ENCODE results near the gene GLOD4.
"Not testable (repeated sequence)": the region's sequence is repeated elsewhere in the genome, so short reads cannot be mapped to it uniquely, and the experiment has no call there.

Gene GLOD4

DNA sequence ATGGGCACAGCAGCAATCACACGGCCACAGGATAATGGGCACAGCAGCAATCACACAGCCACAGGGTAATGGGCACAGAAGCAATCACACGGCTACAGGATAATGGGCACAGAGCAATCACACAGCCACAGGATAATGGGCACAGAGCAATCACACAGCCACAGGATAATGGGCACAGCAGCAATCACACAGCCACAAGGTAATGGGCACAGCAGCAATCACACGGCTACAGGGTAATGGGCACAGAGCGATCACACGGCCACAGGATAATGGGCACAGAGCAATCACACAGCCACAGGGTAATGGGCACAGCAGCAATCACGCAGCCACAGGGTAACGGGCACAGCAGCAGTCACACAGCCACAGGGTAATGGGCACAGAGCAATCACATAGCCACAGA, 32.7 kb downstream of the GLOD4 start:
- H3K36me3 ChIP-seq (ENCODE audit: insufficient read depth, low read length), result peaks cover 33% of the 10 kb centered on the region
- H3K4me1 ChIP-seq (ENCODE audit: insufficient read depth, low read length); H3K9ac ChIP-seq (ENCODE audit: low read depth, low read length); H3K9me3 ChIP-seq (ENCODE audit: control insufficient read depth, insufficient read depth, low read length): not testable (repeated sequence)

DNA sequence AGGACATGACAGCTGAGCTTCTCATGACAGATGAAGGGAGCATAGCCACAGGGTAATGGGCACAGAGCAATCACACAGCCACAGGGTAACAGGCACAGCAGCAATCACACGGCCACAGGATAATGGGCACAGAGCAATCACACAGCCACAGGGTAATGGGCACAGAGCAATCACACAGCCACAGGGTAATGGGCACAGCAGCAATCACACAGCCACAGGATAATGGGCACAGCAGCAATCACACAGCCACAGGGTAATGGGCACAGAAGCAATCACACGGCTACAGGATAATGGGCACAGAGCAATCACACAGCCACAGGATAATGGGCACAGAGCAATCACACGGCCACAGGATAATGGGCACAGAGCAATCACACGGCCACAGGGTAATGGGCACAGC, 33.5 kb downstream of the GLOD4 start:
- not testable (repeated sequence) for H3K4me1 ChIP-seq (ENCODE audit: insufficient read depth, low read length); H3K9ac ChIP-seq (ENCODE audit: low read depth, low read length); H3K9me3 ChIP-seq (ENCODE audit: control insufficient read depth, insufficient read depth, low read length)
- H3K36me3 ChIP-seq (ENCODE audit: insufficient read depth, low read length), result peaks cover 33% of the 10 kb centered on the region

DNA sequence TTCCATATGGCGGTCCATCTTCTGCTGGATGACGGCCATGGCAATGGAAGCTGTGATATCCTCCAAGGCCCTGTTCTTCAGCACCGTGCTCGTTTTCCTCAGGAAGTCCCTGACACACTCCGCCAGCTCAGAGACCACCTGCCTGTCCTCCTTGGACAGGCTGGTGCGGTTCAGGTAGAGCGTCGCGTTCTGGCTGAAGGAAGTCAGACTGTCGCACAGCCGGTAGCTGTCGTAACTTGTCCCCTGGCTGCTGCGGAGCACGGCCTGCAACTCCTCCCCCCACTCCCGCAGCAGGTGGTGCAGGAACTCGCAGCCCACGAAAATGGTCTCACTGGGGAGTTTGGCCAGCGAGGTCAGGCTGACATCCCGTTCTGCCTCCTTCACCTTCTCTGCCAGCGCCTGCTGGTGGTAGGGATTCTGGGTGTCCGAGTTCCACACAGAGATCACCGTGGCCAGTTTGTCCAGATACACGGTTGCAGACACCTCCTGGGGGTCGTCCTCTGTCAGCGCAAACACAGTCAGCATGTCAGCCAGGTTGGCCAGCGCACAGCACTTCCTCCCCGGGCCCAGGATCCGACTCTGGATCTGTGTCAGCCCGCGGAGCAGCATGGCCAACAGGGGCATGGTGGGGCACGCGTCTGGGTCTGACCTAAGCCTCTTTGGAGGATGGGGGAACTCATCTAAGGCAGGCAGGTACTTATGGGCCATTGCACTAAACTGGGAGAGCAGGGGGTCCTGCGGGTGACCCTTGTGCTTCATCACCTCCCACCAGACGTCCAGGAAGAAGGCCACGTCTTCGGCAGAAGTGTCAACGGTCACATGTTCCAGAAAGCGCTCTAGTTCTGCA, 35.1 kb downstream of the GLOD4 start:
- Histone ChIP-seq H3K9me3 (ENCODE audit: control insufficient read depth, insufficient read depth, low read length) (peaks cover 4% of the 10 kb centered on the region; the same call in 1 of the 2 replicates), H3K9ac (ENCODE audit: low read depth, low read length) (no peak overlapping the region), H3K4me1 (ENCODE audit: insufficient read depth, low read length) (no peaks in the 10 kb centered on the region), H3K36me3 (ENCODE audit: insufficient read depth, low read length) (peaks cover 36% of the 10 kb centered on the region)

DNA sequence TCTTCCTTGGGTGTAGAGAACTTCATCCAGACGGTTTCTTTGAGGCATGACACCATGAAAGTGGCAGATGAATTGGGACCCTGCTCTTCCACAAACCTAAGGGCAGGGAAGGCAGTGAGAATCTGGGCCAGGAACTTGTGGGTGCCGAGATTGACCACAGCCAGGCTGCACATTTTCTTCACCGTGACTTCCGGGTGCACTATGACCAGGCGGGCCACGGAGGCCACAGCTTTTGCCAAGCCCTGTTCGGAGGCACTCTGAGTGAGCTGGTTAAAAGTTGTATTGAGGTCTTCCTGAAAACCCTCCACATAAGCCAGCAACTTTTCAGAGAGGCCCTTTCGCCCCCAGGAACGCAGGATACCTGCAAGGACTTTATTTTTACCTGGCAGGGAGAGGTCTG, 35.9 kb downstream of the GLOD4 start:
- Histone ChIP-seq H3K36me3 (ENCODE audit: insufficient read depth, low read length) (peaks cover 36% of the 10 kb centered on the region), H3K9ac (ENCODE audit: low read depth, low read length) (no peak overlapping the region; the same call in 1 of the 2 replicates), H3K4me1 (ENCODE audit: insufficient read depth, low read length) (no peaks in the 10 kb centered on the region), H3K9me3 (ENCODE audit: control insufficient read depth, insufficient read depth, low read length) (peaks cover 4% of the 10 kb centered on the region; the same call in 1 of the 2 replicates)

DNA sequence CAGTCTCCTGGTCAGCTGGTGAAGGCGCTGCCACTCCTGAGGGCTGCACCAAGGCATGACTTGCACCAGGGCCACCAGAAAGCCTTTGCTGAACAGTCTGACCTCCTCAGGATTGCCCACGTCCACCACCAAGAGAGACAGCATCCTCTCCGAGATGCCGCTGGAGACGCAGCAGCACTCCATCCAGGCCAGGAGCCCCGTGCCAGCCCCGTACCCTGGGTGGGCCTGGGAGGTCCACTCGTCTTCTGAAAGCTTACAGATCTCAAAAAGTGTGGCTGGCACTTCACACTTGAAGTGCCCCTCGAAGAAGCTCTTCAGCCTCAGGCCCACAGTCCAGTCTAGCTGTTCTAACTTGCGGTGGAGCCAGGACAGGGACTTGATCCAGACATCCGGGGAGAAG, 36.7 kb downstream of the GLOD4 start:
- Histone ChIP-seq H3K4me1 (ENCODE audit: insufficient read depth, low read length) (no peaks in the 10 kb centered on the region), H3K9me3 (ENCODE audit: control insufficient read depth, insufficient read depth, low read length) (peaks cover 4% of the 10 kb centered on the region; the same call in 1 of the 2 replicates), H3K9ac (ENCODE audit: low read depth, low read length) (no peak overlapping the region), H3K36me3 (ENCODE audit: insufficient read depth, low read length) (peaks cover 37% of the 10 kb centered on the region)

DNA sequence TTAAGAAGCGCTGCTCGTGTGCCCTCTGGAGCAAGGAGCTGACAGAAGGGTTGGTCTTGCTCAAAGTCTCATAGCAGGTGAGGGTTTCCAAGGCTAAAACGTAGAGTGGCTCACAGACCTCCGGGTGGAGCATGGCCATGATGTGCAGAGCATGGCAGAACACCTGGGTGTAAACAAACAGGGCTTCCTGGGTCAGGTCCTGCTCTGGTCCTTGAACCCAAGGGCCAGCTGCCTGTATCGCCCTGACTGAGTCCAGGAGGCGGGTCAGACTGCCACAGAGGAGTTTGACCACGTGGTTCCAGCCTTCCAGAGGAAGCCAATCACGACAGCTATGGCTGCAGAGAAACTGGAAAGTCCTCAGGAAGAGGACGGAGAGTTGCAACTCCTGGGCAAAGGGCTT, 37.1 kb downstream of the GLOD4 start:
- Histone ChIP-seq H3K4me1 (ENCODE audit: insufficient read depth, low read length) (no peaks in the 10 kb centered on the region), H3K9ac (ENCODE audit: low read depth, low read length) (no peak overlapping the region), H3K9me3 (ENCODE audit: control insufficient read depth, insufficient read depth, low read length) (peaks cover 4% of the 10 kb centered on the region; the same call in 1 of the 2 replicates), H3K36me3 (ENCODE audit: insufficient read depth, low read length) (peaks cover 40% of the 10 kb centered on the region)

DNA sequence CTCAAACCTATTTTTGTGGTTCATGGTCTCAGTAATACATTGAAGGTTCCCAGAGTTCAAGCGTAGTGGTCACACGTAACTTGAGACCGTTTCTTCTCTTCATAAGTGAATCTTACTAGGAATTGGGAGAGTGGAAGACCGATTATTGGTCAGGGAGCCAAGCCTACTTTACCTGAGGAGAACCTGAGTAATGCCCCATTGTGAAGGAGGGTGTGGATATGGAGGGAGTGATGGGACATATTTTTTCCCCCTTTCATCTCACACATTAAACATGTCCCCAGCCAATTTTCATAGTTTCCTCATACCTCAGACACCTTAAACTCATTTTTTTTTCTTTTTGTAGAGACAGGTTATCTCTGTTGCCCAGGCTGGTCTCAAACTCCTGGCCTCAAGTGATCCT, 38.9 kb downstream of the GLOD4 start:
- Histone ChIP-seq H3K9ac (ENCODE audit: low read depth, low read length) (no peak overlapping the region), H3K9me3 (ENCODE audit: control insufficient read depth, insufficient read depth, low read length) (no peaks in the 10 kb centered on the region), H3K36me3 (ENCODE audit: insufficient read depth, low read length) (peaks cover 34% of the 10 kb centered on the region), H3K4me1 (ENCODE audit: insufficient read depth, low read length) (no peaks in the 10 kb centered on the region)

DNA sequence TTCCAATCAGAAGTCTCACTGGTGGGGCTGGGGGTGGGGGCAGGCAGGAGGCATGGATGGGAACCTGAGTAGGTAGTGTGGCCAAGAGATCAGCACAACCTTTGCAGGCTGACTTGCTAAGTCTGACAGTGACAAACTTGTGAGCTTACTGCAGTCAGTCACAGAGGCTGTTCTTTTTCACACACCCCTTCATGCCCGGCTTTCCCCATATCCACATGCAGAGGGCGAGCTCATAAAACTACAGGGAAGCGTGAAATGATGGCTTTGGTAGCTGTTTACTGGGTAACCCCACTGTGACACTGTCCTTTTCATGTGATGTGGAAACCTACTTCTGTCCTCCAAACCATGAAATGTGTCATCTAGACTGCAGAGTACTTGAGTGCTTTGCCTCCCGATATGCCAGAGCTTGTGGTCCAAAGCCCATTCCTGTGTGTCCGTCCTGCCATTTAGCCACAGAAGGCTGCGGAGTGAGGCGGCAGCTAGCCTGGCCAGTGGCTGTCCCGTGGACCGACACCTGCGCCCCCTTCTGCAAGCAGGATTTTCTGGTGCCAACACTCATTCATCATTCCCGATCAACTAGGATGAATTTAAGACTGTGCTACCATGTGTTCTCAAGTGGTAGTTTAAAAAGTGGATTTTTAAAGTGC, 39.8 kb downstream of the GLOD4 start:
- Histone ChIP-seq H3K9ac (ENCODE audit: low read depth, low read length) (no peak overlapping the region), H3K4me1 (ENCODE audit: insufficient read depth, low read length) (no peaks in the 10 kb centered on the region), H3K9me3 (ENCODE audit: control insufficient read depth, insufficient read depth, low read length) (no peaks in the 10 kb centered on the region), H3K36me3 (ENCODE audit: insufficient read depth, low read length) (peaks cover 32% of the 10 kb centered on the region)

DNA sequence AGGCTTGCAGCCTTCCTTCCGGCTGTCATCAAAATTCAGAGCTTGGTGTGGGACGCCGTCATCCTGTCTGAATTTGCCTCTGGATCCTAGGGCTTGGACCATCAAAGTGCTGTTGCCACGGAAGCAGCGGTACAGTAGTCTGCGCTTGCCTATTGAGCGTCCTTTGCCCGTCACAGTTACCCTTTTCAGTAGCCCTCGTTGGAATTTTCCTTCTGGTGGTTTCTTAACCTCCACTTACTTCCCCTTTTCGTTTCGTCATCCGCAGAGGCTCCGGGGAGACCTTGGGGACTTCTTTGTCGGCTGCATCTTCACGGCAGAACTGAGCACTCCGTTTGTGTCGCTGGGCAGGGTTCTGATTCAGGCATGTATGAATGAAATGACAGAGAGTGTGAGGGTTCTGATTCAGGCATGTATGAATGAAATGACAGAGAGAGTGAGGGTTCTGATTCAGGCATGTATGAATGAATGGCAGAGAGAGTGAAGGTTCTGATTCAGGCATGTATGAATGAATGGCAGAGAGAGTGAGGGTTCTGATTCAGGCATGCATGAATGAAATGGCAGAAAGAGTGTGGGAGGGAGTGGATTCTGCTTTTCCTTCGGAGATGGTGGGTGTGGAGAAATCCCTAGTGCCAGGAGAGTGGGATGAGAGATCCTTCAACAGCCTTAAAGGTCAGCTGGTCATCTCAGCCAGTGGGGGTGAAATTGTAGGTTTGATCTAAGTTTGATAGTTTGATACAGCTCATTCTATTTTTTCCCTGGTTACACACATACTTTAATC, 41.7 kb downstream of the GLOD4 start:
- H3K36me3 ChIP-seq (ENCODE audit: insufficient read depth, low read length), result peaks cover 15% of the 10 kb centered on the region

DNA sequence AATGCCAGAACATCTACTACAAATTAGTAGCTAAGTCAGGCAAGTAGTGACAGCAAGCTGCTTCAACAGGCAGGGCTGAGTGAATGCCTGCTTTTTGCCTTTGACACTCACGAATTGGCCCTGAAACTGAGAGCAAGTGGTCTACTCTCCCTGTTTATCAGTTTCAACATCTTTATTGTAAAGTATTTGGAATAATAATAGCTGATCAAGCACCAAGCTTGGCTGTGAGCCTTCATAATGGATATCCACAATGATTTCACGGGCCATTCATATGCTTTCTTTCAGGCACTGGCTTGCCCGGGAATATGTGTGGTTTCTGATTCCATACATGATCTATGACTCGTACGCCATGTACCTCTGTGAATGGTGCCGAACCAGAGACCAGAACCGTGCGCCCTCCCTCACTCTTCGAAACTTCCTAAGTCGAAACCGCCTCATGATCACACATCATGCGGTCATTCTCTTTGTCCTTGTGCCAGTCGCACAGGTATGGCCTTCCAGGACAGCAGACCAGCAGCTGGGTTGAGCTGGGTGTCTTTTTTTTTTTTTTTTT, 44.4 kb downstream of the GLOD4 start:
- peaks cover 6% of the 10 kb centered on the region for H3K36me3 ChIP-seq (ENCODE audit: insufficient read depth, low read length)

More for the DNA sequence above, 41.7 kb downstream of the GLOD4 start:
- no peaks in the 10 kb centered on the region for H3K9me3 ChIP-seq (ENCODE audit: control insufficient read depth, insufficient read depth, low read length)
- H3K4me1 ChIP-seq (ENCODE audit: insufficient read depth, low read length), result no peaks in the 10 kb centered on the region
- no peak overlapping the region for H3K9ac ChIP-seq (ENCODE audit: low read depth, low read length)

DNA sequence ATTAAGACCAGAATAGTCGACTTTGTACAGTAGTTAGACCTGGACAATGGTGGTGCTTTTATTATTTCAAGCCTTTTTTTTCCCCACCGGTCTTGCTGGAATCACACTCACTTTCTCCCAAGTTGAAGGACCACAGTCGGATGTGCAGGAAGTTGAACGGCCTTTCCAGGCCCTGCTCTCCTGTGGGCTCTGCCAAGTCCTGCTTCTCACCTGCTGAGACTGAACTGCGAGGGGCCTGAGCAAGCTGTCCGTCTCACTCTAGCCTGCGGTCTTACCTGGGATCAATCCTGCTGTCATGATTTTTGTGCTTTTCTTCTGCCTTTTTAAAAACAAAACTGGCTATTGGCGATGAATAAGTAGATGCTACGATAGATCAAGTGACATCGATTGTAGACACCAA, 48.3 kb downstream of the GLOD4 start:
- Histone ChIP-seq H3K36me3 (ENCODE audit: insufficient read depth, low read length) (no peaks in the 10 kb centered on the region), H3K4me1 (ENCODE audit: insufficient read depth, low read length) (peaks cover 12% of the 10 kb centered on the region; the same call in 1 of the 2 replicates), H3K9ac (ENCODE audit: low read depth, low read length) (peak overlapping the region; percentile 80), H3K9me3 (ENCODE audit: control insufficient read depth, insufficient read depth, low read length) (no peaks in the 10 kb centered on the region)

More for the DNA sequence above, 44.4 kb downstream of the GLOD4 start:
- Histone ChIP-seq H3K4me1 (ENCODE audit: insufficient read depth, low read length) (peaks cover 8% of the 10 kb centered on the region; the same call in 1 of the 2 replicates), H3K9ac (ENCODE audit: low read depth, low read length) (no peak overlapping the region), H3K9me3 (ENCODE audit: control insufficient read depth, insufficient read depth, low read length) (no peaks in the 10 kb centered on the region)

DNA sequence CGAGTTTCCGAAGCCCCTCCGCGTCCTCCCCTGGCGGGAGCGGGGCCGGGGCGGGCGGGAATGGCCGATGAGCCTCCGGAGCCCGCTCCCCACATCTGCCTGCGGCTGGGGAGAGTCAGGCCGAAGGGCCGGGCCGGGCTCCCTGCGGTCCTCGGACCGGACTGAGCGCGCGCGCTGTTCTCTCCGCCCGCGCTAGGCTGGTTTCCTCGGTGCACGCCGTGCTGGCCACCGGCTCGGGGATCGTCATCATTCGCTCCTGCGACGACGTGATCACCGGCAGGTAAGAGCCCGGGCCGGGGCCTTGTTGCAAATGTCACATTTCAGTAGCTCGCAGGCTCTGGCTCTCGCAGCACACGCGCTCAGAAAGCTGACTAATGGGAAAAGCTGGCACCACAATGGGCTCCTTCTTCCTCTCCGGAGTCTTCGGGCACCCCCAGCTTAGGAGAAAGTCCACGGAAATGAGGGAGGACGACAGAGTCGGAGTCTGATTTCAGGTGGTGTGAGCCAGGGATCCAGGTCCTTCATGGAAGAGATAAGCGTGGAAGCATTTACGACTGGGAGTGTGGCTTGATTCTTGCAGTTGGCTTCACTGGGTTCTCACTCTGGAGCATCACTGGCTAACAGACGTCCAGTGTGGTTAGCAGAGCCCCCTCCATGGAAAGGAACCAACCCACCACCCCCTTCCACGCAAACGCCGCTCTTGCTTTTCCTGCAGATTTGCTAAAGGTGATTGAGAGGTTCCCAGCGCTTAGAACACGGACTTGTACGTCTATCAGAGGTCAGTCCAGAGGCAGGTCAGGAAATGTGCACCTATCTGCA, 49.0 kb downstream of the GLOD4 start:
- Histone ChIP-seq H3K9me3 (ENCODE audit: control insufficient read depth, insufficient read depth, low read length) (no peaks in the 10 kb centered on the region), H3K9ac (ENCODE audit: low read depth, low read length) (peak overlapping the region; percentile 80), H3K4me1 (ENCODE audit: insufficient read depth, low read length) (peaks cover 12% of the 10 kb centered on the region; the same call in 1 of the 2 replicates), H3K36me3 (ENCODE audit: insufficient read depth, low read length) (no peaks in the 10 kb centered on the region)

DNA sequence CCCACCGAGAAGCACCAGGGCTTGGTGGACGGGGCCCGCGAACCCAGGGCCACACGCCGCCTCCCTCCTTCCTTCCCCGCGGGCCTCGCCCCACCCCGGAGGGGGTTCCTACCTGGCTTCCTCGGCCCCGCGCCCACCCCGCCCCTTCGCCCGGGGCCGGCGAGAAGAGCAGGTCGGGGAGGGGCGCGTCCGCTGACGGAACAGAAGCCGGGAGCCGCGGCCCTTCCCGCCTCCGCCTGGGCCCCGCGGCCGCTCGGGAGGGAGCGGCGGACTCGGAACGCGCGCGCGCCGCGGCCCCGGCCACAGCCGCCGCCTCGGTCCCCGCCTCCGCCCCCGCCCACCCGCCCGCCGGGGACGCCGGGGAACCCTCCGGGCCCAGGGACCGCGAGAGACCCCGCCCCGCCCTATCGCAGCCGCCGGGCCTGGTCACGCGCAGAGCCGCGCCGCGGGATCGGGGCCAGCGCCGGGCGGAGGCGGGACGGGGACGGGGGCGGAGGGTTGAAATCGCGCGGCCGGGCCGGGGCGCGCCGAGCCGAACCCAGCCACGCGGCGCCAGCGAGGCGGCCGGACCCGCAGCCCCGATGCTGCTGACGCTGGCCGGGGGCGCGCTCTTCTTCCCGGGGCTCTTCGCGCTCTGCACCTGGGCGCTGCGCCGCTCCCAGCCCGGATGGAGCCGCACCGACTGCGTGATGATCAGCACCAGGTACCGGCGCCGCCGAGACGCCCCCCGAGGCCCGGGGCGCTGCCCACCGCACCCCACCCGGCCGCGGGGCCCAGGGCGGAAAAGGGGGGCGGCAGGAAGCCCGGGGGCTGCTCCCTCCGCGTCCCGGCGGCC, 49.8 kb downstream of the GLOD4 start, which contains the start of gene TLCD3A:
Gene TLCD3A, plus strand, starts transcription at position 530 of the 835 bp plus-strand sequence. Its CDS starts 52 bp downstream, at position 582.
- H3K9me3 ChIP-seq (ENCODE audit: control insufficient read depth, insufficient read depth, low read length), result no peaks in the 10 kb centered on the region
- peak within 1 kb of the TSS; percentile 96 for H3K9ac ChIP-seq (ENCODE audit: low read depth, low read length)
- H3K4me1 ChIP-seq (ENCODE audit: insufficient read depth, low read length), result peaks cover 12% of the 10 kb centered on the region; the same call in 1 of the 2 replicates
- no peaks in the 10 kb centered on the region for H3K36me3 ChIP-seq (ENCODE audit: insufficient read depth, low read length)

Data from ES-I3 (cell line).